Sigmoid colon (tissue), 7 donors: ENCODE measurements around the gene FADS3. TPM values are rescaled to one million over a fixed set of nuclear protein-coding genes. Genes with fewer than 3 reads are reported as not detected.
A peak's percentile ranks its signal among the peaks of the same experiment; 100 is the strongest.

ENCODE experiments used
- DNase-seq: peaks from one replicate; pipeline ENCODE4 v3.0.0-alpha.2; 2019
- H3K27ac ChIP-seq, 4 donors: fragments of 200-600 bp; sonication (generic); one replicate each; pipeline ENCODE4 v1.5.1; 2016 to 2019; ENCODE audit warnings: mild to moderate bottlenecking in 1 of 4
- H3K27me3 ChIP-seq, 3 donors: fragments of 200-600 bp; sonication (generic); one replicate each; pipeline ENCODE4 v1.5.1; 2019; ENCODE audit warnings: mild to moderate bottlenecking in 1 of 3
- H3K36me3 ChIP-seq, 4 donors: fragments of 200-600 bp; sonication (generic); one replicate each; pipeline ENCODE4 v1.5.1; 2016 to 2019
- H3K4me1 ChIP-seq, 4 donors: fragments of 200-600 bp; sonication (generic); one replicate each; pipeline ENCODE4 v1.5.1; 2017 to 2019
- H3K4me3 ChIP-seq, 4 donors: fragments of 200-600 bp; sonication (generic); one replicate each; pipeline ENCODE4 v1.5.1; 2017 to 2019; ENCODE audit warnings: mild to moderate bottlenecking in 2 of 4, moderate library complexity in 1 of 4
- H3K9me3 ChIP-seq, 4 donors: fragments of 200-600 bp in 3 of 4; sonication (generic) in 3 of 4; one replicate each; pipeline versions ENCODE4 v1.5.1 to v1.6.1; 2013 to 2019
- EP300 ChIP-seq, 4 donors: sonication (generic); formaldehyde crosslinking; IDR thresholded peaks; one replicate each; pipeline ENCODE4 v1.6.1; 2017; ENCODE audit warnings: antibody characterized with exemption in 4 of 4
- POLR2A ChIP-seq, 2 donors: fragments of 450-650 bp; IDR thresholded peaks; one replicate each; pipeline ENCODE4 v1.6.1; 2016; ENCODE audit warnings: antibody characterized with exemption in 2 of 2, mild to moderate bottlenecking in 2 of 2, moderate library complexity in 2 of 2
- POLR2AphosphoS5 ChIP-seq, 4 donors: sonication (generic); formaldehyde crosslinking; IDR thresholded peaks; one replicate each; pipeline ENCODE4 v1.6.1; 2017; ENCODE audit warnings: antibody characterized with exemption in 4 of 4
- WGBS, 2 donors: extraction: QIAGEN DNeasy Blood & Tissue Kit; methylation state at CpG; one replicate each; pipeline ENCODE4 v1.1.7; 2013; 5-methylcytosine and 5-hydroxymethylcytosine counted together
- intact Hi-C: fragments of 100-400 bp; cut with DNase I; formaldehyde crosslinking; loops from one replicate; pipeline ENCODE4 v1.15.1; 2023
- polyA plus RNA-seq, 3 donors: library from polyadenylated mRNA; stranded (reverse); fragments of 200-250 nt; gene quantifications; one replicate each; pipeline ENCODE4 v1.2.3, GENCODE V29; 2013
- total RNA-seq, 4 donors: library from RNA; depleted of rRNA; stranded (reverse); fragments of >200 nt; gene quantifications; one replicate each; pipeline ENCODE4 v1.1.0, GENCODE V29; 2016
- TF ChIP-seq, protein P1 (sequence below), 4 experiments: fragments of 450-650 bp in 3 of 4; fragments of 200-600 bp in 1 of 4; IDR thresholded peaks; one replicate each; pipeline ENCODE4 v1.5.1; 2016 to 2019; ENCODE audit warnings: antibody characterized with exemption in 4 of 4, mild to moderate bottlenecking in 3 of 4, moderate library complexity in 2 of 4
- donor health status: healthy with polysubstance abuse.
- donor health status: Bipolar disorder and iron deficiency.
- donor health status: healthy.

The FADS3 gene
- total and polyA plus RNA-seq, 7 donors = 1.4 to 57.9 (median 21.5) TPM

DNA sequence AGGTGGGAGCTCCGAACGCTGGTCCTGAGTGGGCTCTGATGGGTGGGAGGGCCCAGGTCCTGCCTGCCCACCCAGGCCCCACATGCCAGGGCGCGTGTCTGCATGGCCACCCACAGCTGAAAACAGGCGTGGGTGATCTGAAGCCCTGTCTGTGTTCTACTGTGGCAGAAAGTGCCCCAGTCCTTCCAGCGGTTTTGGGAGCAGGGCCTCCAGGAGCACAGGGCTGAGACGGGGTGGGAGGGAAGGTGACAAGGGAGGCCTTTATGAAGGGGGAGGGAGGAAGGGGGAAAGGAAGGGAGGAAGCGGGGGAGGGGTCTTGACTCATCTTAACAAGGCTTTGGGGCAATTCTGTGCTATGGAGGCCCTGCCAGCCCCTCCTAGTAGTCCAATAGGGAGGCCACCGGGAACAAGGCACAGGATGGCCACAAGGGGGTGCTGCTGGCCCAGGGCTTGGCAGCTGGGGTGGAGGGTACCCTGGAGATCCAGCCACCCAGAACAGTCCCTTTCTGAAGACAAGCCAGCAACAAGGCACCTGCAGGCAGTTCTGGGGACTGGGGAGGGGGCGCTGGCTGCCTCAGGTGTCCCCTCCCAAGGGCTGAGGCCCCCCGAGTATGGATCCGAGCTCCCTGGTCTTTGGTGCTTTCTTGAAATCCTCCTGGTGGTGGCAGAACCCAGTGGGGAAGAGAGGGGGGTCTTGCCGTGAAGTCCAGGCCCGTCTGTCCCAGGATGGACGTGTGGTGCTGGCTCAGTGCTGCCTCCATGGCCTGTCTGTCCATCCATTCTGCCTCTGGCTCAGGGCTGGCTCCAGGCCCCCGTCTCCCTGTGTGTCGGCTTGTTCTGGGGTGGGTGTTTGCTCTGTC, 6.3 kb upstream of the FADS3 start:
- intact Hi-C loops = loop anchor here (2.0 kb wide), 1 partner anchor 211 kb away; no protein-coding TSS in a partner anchor
- H3K27me3 ChIP-seq = no peaks in the 10 kb centered on the region
- H3K9me3 ChIP-seq = no peaks in the 10 kb centered on the region
- no peak overlapping the region for H3K4me3 ChIP-seq
- peaks cover 0 to 3% (median 0%) of the 10 kb centered on the region in 4 donors for H3K4me1 ChIP-seq
- 59 to 80% methylated on average over 17 of the region's 17 CpGs for WGBS, 2 donors
- TF ChIP-seq EP300 (IDR thresholded peaks at IDR 0.05) (no peak), POLR2A (IDR thresholded peaks at IDR 0.05) (no peak)
- TF ChIP-seq, protein P1, sequence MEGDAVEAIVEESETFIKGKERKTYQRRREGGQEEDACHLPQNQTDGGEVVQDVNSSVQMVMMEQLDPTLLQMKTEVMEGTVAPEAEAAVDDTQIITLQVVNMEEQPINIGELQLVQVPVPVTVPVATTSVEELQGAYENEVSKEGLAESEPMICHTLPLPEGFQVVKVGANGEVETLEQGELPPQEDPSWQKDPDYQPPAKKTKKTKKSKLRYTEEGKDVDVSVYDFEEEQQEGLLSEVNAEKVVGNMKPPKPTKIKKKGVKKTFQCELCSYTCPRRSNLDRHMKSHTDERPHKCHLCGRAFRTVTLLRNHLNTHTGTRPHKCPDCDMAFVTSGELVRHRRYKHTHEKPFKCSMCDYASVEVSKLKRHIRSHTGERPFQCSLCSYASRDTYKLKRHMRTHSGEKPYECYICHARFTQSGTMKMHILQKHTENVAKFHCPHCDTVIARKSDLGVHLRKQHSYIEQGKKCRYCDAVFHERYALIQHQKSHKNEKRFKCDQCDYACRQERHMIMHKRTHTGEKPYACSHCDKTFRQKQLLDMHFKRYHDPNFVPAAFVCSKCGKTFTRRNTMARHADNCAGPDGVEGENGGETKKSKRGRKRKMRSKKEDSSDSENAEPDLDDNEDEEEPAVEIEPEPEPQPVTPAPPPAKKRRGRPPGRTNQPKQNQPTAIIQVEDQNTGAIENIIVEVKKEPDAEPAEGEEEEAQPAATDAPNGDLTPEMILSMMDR (IDR thresholded peaks at IDR 0.05) = peak; percentile 78 to 88 (median 81)
- peak overlapping the region in 3 of 4 donors; percentile 10 to 55 (median 25) for H3K27ac ChIP-seq
- H3K36me3 ChIP-seq = peaks cover 0 to 12% (median 0%) of the 10 kb centered on the region in 4 donors
- peak; percentile 90 for DNase-seq

DNA sequence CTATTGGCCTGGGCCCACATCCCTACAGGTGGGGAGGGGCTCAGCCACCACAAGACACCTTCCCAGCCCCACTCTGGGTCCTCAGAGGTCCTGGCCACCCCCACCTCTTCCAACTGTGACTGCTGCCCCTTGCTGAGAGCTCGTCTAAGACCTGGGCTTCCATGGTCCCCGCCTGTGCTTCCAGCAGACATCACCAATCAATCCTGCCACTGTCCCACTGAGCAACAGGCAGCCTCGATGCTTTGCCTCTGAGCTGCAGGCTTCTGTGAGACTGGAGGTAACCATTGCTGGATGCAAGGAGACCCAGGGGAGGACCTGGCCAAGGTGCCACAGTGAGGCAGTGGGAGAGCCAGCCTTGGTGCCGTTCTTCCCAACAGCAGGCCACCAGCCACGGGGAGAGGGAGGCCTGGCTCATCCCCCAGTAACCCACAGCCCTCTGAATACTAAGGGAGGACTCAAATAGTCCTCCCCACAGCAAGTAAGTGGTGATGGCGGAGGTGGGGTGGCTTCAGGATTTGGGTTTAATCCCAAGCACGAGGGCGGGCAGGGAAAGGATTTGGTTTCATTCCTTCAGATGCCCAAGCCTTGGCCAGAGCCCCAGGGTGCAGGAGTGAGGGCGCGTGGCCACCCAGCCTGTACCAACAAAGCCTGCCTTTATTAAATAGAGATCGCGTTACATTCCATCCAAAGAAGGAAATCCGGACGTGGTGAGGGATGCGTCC, 5.5 kb upstream of the FADS3 start:
- TF ChIP-seq POLR2A (IDR thresholded peaks at IDR 0.05) (no peak), POLR2AphosphoS5 (IDR thresholded peaks at IDR 0.05) (no peak), EP300 (IDR thresholded peaks at IDR 0.05) (no peak)
- TF ChIP-seq, protein P1 (IDR thresholded peaks at IDR 0.05) = no peak
- peaks cover 0 to 7% (median 0%) of the 10 kb centered on the region in 4 donors for H3K36me3 ChIP-seq
- peaks cover 0 to 7% (median 1%) of the 10 kb centered on the region in 4 donors for H3K4me1 ChIP-seq
- H3K27me3 ChIP-seq = no peaks in the 10 kb centered on the region
- intact Hi-C loops = no loop called here
- no peak for DNase-seq
- no peaks in the 10 kb centered on the region for H3K9me3 ChIP-seq
- H3K27ac ChIP-seq = no peak overlapping the region
- H3K4me3 ChIP-seq = no peak overlapping the region
- WGBS, 2 donors = 86 to 90% methylated on average over 15 of the region's 15 CpGs

DNA sequence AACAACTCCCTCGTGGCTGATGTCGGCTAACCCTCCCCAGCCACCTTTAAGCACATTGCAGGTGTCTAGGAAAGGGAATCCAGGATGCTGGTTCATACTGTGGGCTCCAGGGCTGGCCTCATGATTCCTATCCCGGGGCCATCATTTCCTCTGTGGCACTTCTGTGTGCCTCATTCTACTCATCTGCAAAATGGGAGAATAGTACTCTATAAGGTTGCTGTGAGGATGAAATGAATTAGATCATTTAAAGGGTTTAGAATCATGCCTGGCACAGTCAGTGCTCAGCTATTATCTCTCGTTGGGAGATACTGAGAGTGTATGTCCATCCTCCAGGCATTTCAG, 4.3 kb upstream of the FADS3 start:
- no peak overlapping the region for H3K27ac ChIP-seq
- intact Hi-C loops = no loop called here
- peaks cover 0 to 13% (median 5%) of the 10 kb centered on the region in 4 donors for H3K4me1 ChIP-seq
- no peaks in the 10 kb centered on the region for H3K36me3 ChIP-seq
- 67 to 74% methylated on average over 4 of the region's 4 CpGs for WGBS, 2 donors
- H3K4me3 ChIP-seq = no peak overlapping the region
- DNase-seq = no peak
- H3K9me3 ChIP-seq = no peaks in the 10 kb centered on the region
- TF ChIP-seq EP300 (IDR thresholded peaks at IDR 0.05) = no peak
- TF ChIP-seq POLR2AphosphoS5 (IDR thresholded peaks at IDR 0.05) = no peak
- TF ChIP-seq POLR2A (IDR thresholded peaks at IDR 0.05) = no peak
- TF ChIP-seq, protein P1 (IDR thresholded peaks at IDR 0.05) = no peak
- H3K27me3 ChIP-seq = no peaks in the 10 kb centered on the region

DNA sequence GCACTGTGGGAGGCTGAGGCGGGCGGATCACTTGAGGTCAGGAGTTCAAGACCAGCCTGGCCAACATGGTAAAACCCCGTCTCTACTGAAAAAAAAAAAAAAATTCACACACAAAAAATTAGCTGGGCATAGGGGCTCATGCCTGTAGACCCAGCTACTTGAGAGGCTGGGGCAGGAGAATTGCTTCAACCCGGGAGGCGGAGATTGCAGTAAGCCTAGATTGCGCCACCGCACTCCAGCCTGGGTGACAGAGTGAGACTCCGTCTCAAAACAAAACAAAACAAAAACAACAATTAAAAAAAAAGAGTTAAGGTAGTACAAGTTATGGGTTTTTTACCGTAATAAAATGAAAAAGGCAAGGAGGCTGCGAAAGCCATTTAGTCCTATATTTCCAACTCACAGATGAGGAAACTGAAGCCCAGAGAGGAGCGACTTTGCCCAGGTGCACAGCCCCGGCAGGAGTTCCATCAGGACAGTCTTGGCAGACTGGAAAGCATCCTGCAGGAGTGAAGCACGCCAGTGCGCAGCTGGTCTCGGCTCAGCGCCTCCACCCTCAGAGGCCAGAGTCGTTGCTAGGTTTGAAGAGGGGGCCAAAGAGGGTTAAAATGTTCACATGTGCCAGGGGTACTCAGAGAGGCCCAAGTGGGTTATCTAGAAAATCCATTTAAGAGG, 3.8 kb upstream of the FADS3 start:
- H3K27ac ChIP-seq = no peak overlapping the region
- H3K27me3 ChIP-seq = no peaks in the 10 kb centered on the region
- WGBS, 2 donors = 75 to 84% methylated on average over 17 of the region's 17 CpGs
- no peaks in the 10 kb centered on the region for H3K36me3 ChIP-seq
- peaks cover 0 to 18% (median 10%) of the 10 kb centered on the region in 4 donors for H3K4me1 ChIP-seq
- no peak overlapping the region for H3K4me3 ChIP-seq
- no peak for TF ChIP-seq EP300 (IDR thresholded peaks at IDR 0.05)
- TF ChIP-seq POLR2A (IDR thresholded peaks at IDR 0.05) = no peak
- TF ChIP-seq, protein P1 (IDR thresholded peaks at IDR 0.05) = no peak
- TF ChIP-seq POLR2AphosphoS5 (IDR thresholded peaks at IDR 0.05) = no peak
- intact Hi-C loops = no loop called here
- no peak for DNase-seq
- H3K9me3 ChIP-seq = no peaks in the 10 kb centered on the region
